GM21619 (cell line): ENCODE data around the gene CP.
"Not testable (repeated sequence)": the region's sequence is repeated elsewhere in the genome, so short reads cannot be mapped to it uniquely, and the experiment has no call there.

Experiments used
- ATAC-seq: cut with Tn5 transposase; IDR thresholded peaks from one replicate; pipeline ENCODE4 v1.9.1; 2021; ENCODE audit not compliant: unreplicated experiment

CP gene

GRCh38 chr3:149227591-149228268, 6.1 kb upstream of the CP start:
- ATAC-seq: no peak

DNA sequence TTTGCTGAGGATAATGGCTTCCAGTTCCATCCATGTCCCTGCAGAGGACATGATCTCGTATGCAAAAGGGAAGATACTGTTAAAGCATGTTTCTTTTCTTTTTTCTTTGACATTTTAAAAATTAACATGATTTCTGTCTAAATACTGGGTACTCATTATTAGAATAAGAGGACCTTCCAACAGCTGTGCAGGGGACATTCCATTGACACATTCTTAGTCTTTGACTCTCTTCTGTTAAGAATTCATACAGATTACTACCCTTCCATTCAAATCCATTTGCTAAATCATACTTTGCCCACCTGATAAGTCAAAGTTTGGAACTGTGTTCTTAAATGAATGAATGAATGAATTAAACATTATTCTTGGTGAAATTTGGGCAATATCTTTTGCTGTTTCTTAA, 5.1 kb upstream of the CP start:
- ATAC-seq: no peak

DNA sequence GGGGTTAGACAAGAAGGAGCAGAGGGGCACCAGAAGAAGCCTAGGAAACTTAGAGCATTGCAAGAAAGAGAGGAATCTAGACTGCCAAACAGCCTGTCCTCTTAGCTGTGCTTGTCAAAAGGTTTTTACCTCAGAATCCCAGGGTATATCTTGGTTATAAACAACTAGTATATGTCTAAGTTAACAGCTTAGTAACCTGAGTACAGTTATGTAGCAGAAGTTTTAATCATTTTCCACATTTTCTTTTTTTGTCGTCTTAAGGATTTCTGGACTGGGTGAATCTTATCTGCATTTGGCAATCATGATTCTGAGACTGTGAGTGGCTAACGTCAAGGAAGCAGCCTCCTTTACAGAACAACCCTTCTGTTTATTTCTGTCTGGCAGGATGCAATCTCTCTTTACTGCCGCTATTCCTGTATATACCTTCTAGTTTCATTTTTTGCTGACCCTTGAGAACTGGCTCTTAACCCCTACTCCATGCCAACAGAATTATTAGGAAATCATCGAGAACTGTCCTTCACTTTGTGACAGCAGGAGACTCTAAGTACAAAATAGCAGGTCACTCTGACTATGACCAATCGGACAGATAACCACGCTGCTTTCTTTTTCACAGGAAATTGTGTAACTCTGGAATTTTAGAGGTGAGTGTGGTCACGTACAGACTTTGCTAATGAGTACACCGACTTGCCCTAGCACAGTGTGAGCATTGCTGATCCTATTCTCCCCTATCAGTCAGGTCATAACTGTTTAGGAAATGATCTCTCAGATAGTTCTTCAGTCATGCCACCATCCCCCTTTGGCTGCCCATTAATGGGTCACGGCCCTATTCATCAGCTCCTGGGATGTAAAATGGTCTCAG, 3.3 kb upstream of the CP start:
- ATAC-seq: peak; percentile 96

DNA sequence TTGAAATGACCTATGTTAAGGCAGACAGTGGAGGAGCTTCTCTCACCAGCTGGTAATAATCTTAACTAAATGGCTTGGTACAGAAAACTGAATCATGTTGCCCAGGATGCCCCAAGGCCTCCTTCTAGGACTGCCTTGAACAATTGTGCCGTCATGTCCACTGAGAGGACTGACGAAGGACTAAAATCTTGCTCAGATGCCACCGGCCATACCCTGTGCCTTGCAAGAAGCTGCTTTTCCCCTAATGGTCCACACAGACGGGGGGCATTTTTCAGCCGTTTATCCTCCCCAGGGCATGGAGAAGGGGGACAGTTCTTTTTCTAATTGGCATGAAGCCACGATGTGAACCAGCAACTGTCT, 1.8 kb upstream of the CP start:
- ATAC-seq: no peak

DNA sequence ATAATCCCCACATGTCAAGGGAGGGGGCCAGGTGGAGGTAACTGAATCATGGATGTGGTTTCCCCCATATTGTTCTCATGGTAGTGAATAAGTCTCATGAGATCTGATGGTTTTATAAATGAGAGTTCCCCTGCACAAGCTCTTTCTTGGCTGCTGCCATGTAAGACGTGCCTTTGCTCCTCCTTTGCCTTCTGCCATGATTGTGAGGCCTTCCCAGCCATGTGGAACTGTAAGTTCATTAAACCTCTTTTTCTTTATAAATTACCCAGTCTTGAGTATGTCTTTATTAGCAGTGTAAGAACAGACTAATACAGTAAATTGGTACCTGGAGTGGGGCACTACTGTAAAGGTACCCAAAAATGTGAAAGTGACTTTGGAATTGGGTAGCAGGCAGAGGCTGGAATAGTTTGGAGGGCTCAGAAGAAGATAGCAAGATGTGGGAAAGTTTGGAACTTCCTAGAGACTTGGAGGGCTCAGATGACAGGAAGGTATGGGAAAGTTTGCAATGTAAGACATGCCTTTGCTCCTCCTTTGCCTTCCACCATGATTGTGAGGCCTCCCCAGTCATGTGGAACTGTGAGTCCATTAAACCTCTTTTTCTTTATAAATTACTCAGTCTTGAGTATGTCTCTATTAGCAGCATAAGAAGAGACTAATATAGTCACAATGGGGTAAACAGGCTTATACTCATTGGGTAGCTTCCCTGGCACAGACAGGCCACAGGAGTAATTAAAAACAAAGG, 2.1 kb downstream of the CP start:
- ATAC-seq: not testable (repeated sequence)

DNA sequence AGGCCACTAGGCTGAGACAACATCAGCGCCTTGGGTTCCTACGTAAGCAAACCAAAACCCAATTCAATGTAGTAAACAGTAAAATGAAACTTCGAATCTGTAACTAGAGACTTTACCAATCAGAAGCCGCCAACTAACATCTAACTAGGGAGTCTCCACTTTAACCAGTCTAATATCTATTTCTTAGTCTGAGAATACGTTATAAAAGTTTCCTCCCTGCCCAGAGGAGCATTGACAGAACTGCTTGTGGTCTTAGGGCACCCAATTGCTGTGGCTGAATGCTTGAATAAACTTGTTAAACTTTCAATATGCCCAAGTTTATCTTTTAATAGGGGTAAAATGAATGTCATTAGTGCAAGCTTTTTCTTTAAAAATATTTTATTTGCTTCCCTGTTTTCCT, 4.3 kb downstream of the CP start:
- ATAC-seq: no peak

- no peak for ATAC-seq
Observed at GRCh38 chr3:149216193-149216869, 5.3 kb downstream of the CP start.

- ATAC-seq: no peak
Observed at GRCh38 chr3:149215515-149215914, 6.1 kb downstream of the CP start.

GRCh38 chr3:149214702-149215101, 6.9 kb downstream of the CP start:
- ATAC-seq: no peak

DNA sequence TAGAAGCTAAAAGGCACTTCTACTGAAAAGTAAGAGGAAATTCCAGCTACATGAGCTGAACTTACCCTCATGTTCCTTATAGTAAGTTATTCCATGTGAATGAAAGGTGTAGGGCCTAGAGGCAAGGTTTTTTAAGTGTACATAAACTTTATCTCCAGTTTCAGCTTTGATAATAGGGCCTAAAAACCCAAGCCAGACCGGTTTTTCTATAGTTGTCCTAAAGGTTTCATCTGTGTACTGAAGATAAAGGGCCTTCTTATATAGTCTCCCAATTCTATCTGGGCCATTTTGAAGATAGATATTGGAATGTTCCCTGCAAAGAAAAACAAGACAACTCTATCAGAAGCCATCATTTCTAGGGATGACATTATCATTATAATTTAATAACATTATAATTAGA, 9.2 kb downstream of the CP start:
- ATAC-seq: no peak

DNA sequence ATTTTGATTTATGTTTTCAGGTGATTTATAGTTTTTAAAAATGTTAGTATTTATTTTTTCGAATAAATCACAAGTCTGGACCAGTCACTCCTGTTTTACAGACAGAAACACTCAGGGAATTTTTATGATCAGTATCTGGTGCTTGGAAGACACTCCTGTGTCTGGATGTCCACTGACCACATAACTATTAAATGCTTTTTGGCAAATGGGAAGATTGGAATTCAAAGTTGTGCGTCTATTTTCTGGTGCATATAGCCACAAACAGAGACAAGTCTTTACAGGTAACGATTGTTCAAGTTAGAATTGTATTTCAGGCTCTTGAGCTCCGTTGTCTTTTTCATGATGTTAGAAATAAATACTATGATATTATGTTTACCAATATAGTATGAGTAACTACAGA, 12.2 kb downstream of the CP start:
- ATAC-seq: no peak

GRCh38 chr3:149207475-149207874, 14.2 kb downstream of the CP start:
- ATAC-seq: no peak

GRCh38 chr3:149204390-149204991, 17.1 kb downstream of the CP start:
- ATAC-seq: no peak

DNA sequence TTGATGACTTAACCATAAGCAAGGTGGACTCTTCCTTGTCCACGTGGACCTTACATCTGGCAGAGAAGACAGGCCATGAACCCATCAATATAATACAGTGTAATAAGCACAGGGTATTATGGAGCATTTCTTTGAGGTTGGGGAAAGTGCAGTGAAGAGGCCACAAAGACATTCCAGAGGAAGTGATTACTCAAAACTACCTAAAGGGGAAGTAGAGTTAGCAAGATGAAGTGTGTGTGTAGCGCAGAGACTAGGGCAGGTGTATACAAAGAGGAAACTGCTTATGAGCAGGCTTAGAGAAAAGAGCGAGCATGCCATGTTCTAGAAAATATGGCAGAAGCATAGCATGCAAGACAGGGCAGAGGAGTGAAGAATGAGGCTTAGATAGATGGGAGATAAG, 17.9 kb downstream of the CP start:
- peak; percentile 99 for ATAC-seq

- no peak for ATAC-seq
Observed at GRCh38 chr3:149199474-149199873, 22.2 kb downstream of the CP start.

DNA sequence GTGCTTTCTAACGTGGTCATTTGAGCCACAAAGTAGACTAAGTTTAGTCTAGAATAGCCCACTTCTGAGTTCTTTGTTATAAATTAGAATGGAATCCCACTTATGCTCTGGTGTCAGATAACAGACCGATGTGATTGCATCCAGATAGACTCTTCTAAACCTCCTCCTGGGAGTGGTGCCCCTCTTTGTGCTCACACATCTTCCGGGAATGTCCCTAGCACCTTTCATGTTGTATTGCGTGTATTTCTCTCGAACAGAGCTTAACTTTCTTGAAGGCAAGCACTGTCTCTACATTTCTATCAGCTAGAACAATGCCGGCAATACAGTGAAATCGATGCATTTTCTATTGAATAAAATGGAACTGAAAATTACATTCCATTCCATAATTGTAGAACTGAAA, 23.0 kb downstream of the CP start:
- ATAC-seq: no peak

- no peak for ATAC-seq
Observed at GRCh38 chr3:149197669-149198068, 24.0 kb downstream of the CP start.

DNA sequence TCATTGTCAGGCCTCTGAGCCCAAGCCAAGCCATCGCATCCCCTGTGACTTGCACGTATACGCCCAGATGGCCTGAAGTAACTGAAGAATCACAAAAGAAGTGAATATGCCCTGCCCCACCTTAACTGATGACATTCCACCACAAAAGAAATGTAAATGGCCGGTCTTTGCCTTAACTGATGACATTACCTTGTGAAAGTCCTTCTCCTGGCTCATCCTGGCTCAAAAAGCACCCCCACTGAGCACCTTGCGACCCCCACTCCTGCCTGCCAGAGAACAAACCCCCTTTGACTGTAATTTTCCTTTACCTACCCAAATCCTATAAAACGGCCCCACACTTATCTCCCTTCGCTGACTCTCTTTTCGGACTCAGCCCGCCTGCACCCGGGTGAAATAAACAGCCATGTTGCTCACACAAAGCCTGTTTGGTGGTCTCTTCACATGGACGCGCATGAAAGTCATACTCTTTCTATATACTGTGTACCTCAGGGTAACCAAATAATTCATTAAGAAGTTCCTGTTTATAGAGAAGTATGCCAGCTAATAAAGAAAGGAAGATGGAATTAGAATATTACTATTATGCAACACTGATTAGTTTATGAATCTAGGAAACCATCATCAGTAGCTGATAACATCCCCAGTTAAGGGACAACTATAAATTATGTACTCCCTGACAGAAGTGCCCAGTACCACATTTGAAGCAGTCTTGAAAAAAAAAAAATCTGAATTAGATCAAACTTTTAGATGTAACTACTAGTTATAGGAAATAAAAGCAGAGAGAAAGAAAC, 24.6 kb downstream of the CP start:
- not testable (repeated sequence) for ATAC-seq

GRCh38 chr3:149195221-149195620, 26.4 kb downstream of the CP start:
- ATAC-seq: no peak

- no peak for ATAC-seq
Observed at GRCh38 chr3:149188494-149188893, 33.1 kb downstream of the CP start.
